OCI-LY7 (cell line): ENCODE measurements around the gene SYTL3. TPM values are rescaled to one million over a fixed set of nuclear protein-coding genes. Genes with fewer than 3 reads are reported as not detected.

Source experiments
- BruUV-seq: library from RNA; stranded (reverse); fragments of 400-500 nt; replicated peaks from 2 replicates; lab custom pipeline; 2021; lab: Mats Ljungman, UMichigan
- CTCF ChIA-PET: fragments of 300-600 bp; sonication (Branson Sonifier 250); formaldehyde crosslinking; loops from one replicate; lab custom pipeline; 2022; ENCODE audit warnings: antibody characterized with exemption; ENCODE audit not compliant: unreplicated experiment; lab: Charles Lee
- POLR2A ChIA-PET: fragments of 300-600 bp; sonication (Branson Sonifier 250); formaldehyde crosslinking; loops from one replicate; lab custom pipeline; 2022; ENCODE audit warnings: antibody characterized with exemption; lab: Charles Lee
- DNase-seq: peaks from one replicate; pipeline ENCODE4 v3.0.0-alpha.2; 2015; ENCODE audit warnings: low spot score
- H2AFZ ChIP-seq: fragments of 200-600 bp; sonication (generic), shearing (Covaris generic); 2 replicates; pipeline ENCODE4 v1.6.1; 2014; ENCODE audit warnings: mild to moderate bottlenecking, antibody characterized with exemption, low read length, moderate library complexity
- H3K27ac ChIP-seq: fragments of 200-600 bp; sonication (generic); 2 replicates; pipeline ENCODE4 v1.5.1; 2014; ENCODE audit warnings: mixed run types, low read depth, mild to moderate bottlenecking, moderate library complexity, low read length, inconsistent platforms; ENCODE audit not compliant: poor library complexity, severe bottlenecking
- H3K36me3 ChIP-seq: fragments of 200-600 bp; sonication (generic); 2 replicates; pipeline ENCODE4 v1.6.1; 2014; ENCODE audit warnings: mild to moderate bottlenecking, antibody characterized with exemption, low read length, moderate library complexity, mixed read lengths; ENCODE audit not compliant: insufficient read depth
- H3K4me1 ChIP-seq: fragments of 200-600 bp; sonication (generic); 2 replicates; pipeline ENCODE4 v1.5.1; 2014; ENCODE audit warnings: mild to moderate bottlenecking, low read length; ENCODE audit not compliant: insufficient read depth, poor library complexity, severe bottlenecking
- H3K4me2 ChIP-seq: fragments of 200-600 bp; sonication (generic); 2 replicates; pipeline ENCODE4 v1.6.1; 2014; ENCODE audit warnings: mild to moderate bottlenecking, low read length
- H3K4me3 ChIP-seq: fragments of 200-600 bp; sonication (generic); 2 replicates; pipeline ENCODE4 v1.5.1; 2014; ENCODE audit warnings: mild to moderate bottlenecking, low read depth, low read length; ENCODE audit not compliant: poor library complexity, severe bottlenecking
- H3K79me2 ChIP-seq: fragments of 200-600 bp; sonication (generic); 2 replicates; pipeline ENCODE4 v1.6.1; 2016; ENCODE audit warnings: low read depth, mild to moderate bottlenecking, low read length, moderate library complexity, mixed read lengths; ENCODE audit not compliant: insufficient read depth
- H3K9me2 ChIP-seq: fragments of 200-600 bp; sonication (generic); 2 replicates; pipeline ENCODE4 v1.6.1; 2016; ENCODE audit warnings: mild to moderate bottlenecking, low read length, mixed read lengths; ENCODE audit not compliant: insufficient read depth
- H3K9me3 ChIP-seq: fragments of 200-600 bp; sonication (generic); 2 replicates; pipeline ENCODE4 v1.6.1; 2014; ENCODE audit warnings: mild to moderate bottlenecking, mixed run types, low read length, mixed read lengths
- H4K20me1 ChIP-seq: fragments of 200-600 bp; sonication (generic); 2 replicates; pipeline ENCODE4 v1.6.1; 2014; ENCODE audit warnings: mild to moderate bottlenecking, antibody characterized with exemption, low read length, moderate library complexity, mixed read lengths; ENCODE audit not compliant: insufficient read depth
- CTCF ChIP-seq: fragments of 200-600 bp; sonication (generic); conservative IDR thresholded peaks from 2 replicates; pipeline ENCODE4 v1.5.1; 2014; ENCODE audit warnings: mild to moderate bottlenecking, antibody characterized with exemption, low read length, moderate library complexity, mixed read lengths
- EZH2phosphoT487 ChIP-seq: fragments of 200-600 bp; sonication (generic); IDR thresholded peaks from 2 replicates; pipeline ENCODE4 v1.6.1; 2018; ENCODE audit warnings: low read depth, borderline replicate concordance, mild to moderate bottlenecking, mixed run types, antibody characterized with exemption, low read length, moderate library complexity, mixed read lengths
- intact Hi-C: fragments of 100-400 bp; cut with micrococcal nuclease; formaldehyde crosslinking; loops from one replicate; pipeline ENCODE4 v1.10.0; 2022; ENCODE audit not compliant: unreplicated experiment
- total RNA-seq, 2 experiments: library from RNA; depleted of rRNA in 1 of 2; stranded (reverse); fragments of >200 nt in 1 of 2; shearing (Covaris generic) in 1 of 2; gene quantifications; 2 replicates each; pipeline ENCODE4 v1.2.3, GENCODE V29; 2014 to 2022

The SYTL3 gene
- total RNA-seq, 2 experiments from 2014 or later = 0.32 to 0.89 TPM

- Histone ChIP-seq H4K20me1 (no peaks in the 10 kb centered on the region), H3K36me3 (peaks cover 42% of the 10 kb centered on the region; the same call in 1 of the 2 replicates), H3K4me2 (no peak overlapping the region), H3K79me2 (no peaks in the 10 kb centered on the region), H3K9me2 (no peaks in the 10 kb centered on the region), H2AFZ (no peak overlapping the region), H3K9me3 (no peaks in the 10 kb centered on the region), H3K4me3 (no peak overlapping the region), H3K27ac (no peak overlapping the region), H3K4me1 (no peaks in the 10 kb centered on the region)
- ChIA-PET CTCF (no interaction called here), POLR2A (interaction anchor here (0.5 kb wide), 1 partner anchor 376 kb away, joined by 3 read pairs; no protein-coding TSS in a partner anchor)
- intact Hi-C loops = no loop called here
- BruUV-seq = no TSS peak
- no peak for TF ChIP-seq EZH2phosphoT487
- TF ChIP-seq CTCF = no peak
- no peak for DNase-seq
These were observed 22.5 kb upstream of the SYTL3 start for GRCh38 chr6:158627168-158627939.

- H3K4me1 ChIP-seq = no peaks in the 10 kb centered on the region
- no peak overlapping the region for H3K27ac ChIP-seq
- no peak overlapping the region for H2AFZ ChIP-seq
- TF ChIP-seq EZH2phosphoT487 (no peak), CTCF (no peak)
- CTCF ChIA-PET = no interaction called here
- no peaks in the 10 kb centered on the region for H4K20me1 ChIP-seq
- H3K9me2 ChIP-seq = no peaks in the 10 kb centered on the region
- H3K9me3 ChIP-seq = no peaks in the 10 kb centered on the region
- no peak for DNase-seq
- BruUV-seq = no TSS peak
- H3K36me3 ChIP-seq = peaks cover 44% of the 10 kb centered on the region; the same call in 1 of the 2 replicates
- POLR2A ChIA-PET = interaction anchor here (0.5 kb wide), 1 partner anchor 375 kb away, joined by 3 read pairs; no protein-coding TSS in a partner anchor
- no peaks in the 10 kb centered on the region for H3K79me2 ChIP-seq
- no peak overlapping the region for H3K4me3 ChIP-seq
- no peak overlapping the region for H3K4me2 ChIP-seq
- intact Hi-C loops = no loop called here
These were observed 22.0 kb upstream of the SYTL3 start for GRCh38 chr6:158627940-158628211.

- TF ChIP-seq EZH2phosphoT487 (no peak), CTCF (no peak)
- ChIA-PET CTCF (no interaction called here), POLR2A (no interaction called here)
- intact Hi-C loops = no loop called here
- Histone ChIP-seq H3K4me3 (no peak overlapping the region), H3K36me3 (peaks cover 44% of the 10 kb centered on the region; the same call in 1 of the 2 replicates), H3K27ac (no peak overlapping the region), H3K4me1 (no peaks in the 10 kb centered on the region), H2AFZ (no peak overlapping the region), H4K20me1 (no peaks in the 10 kb centered on the region), H3K4me2 (no peak overlapping the region), H3K9me2 (no peaks in the 10 kb centered on the region), H3K79me2 (no peaks in the 10 kb centered on the region), H3K9me3 (no peaks in the 10 kb centered on the region)
- no peak for DNase-seq
- no TSS peak for BruUV-seq
These were observed 21.3 kb upstream of the SYTL3 start for GRCh38 chr6:158628542-158628941.
